ENCODE measurements around the gene ANGPTL2. TPM values are rescaled to one million over a fixed set of nuclear protein-coding genes. Genes with fewer than 3 reads are reported as not detected.
A peak's percentile ranks its signal among the peaks of the same experiment; 100 is the strongest.

ANGPTL2 gene
- total and polyA plus RNA-seq, 4 donors: 0.93 to 3.2 (median 1.9) TPM

GRCh38 chr9:127066060-127066850, 56.2 kb downstream of the ANGPTL2 start:
- Histone ChIP-seq H3K9ac (ENCODE audit: low read depth in 1 of 2, low read length in 2 of 2) (no peak overlapping the region), H3K9me3 (ENCODE audit: control insufficient read depth in 4 of 4, low read length in 3 of 4) (no peaks in the 10 kb centered on the region), H3K4me1 (ENCODE audit: control insufficient read depth in 4 of 4, insufficient read depth in 4 of 4, low read length in 3 of 4) (no peaks in the 10 kb centered on the region), H3K27me3 (ENCODE audit: control insufficient read depth in 4 of 4, insufficient read depth in 4 of 4, low read length in 3 of 4) (no peaks in the 10 kb centered on the region), H3K36me3 (ENCODE audit: control insufficient read depth in 4 of 4, insufficient read depth in 3 of 4, low read depth in 1 of 4, low read length in 3 of 4) (no peaks in the 10 kb centered on the region), H3K4me3 (ENCODE audit: low read depth in 1 of 3, low read length in 3 of 3) (no peak overlapping the region), H3K27ac (ENCODE audit: low read depth in 1 of 2, low read length in 2 of 2) (peak overlapping the region in 1 of 2 donors; percentile 57)
- 94% methylated on average over 9 of the region's 9 CpGs for WGBS
- no peak for DNase-seq (ENCODE audit: low spot score)
- no peak for TF ChIP-seq GABPA (IDR thresholded peaks at IDR 0.05 in 1 of 2, conservative IDR thresholded peaks at IDR 0.05 in 1 of 2)

- no peak overlapping the region for H3K9ac ChIP-seq (ENCODE audit: low read depth in 1 of 2, low read length in 2 of 2)
- no peaks in the 10 kb centered on the region for H3K9me3 ChIP-seq (ENCODE audit: control insufficient read depth in 4 of 4, low read length in 3 of 4)
- no peaks in the 10 kb centered on the region for H3K4me1 ChIP-seq (ENCODE audit: control insufficient read depth in 4 of 4, insufficient read depth in 4 of 4, low read length in 3 of 4)
- no peak for TF ChIP-seq GABPA (IDR thresholded peaks at IDR 0.05 in 1 of 2, conservative IDR thresholded peaks at IDR 0.05 in 1 of 2)
- H3K27ac ChIP-seq (ENCODE audit: low read depth in 1 of 2, low read length in 2 of 2): peak overlapping the region in 1 of 2 donors; percentile 57
- WGBS: 81% methylated on average over 1 of the region's 1 CpG
- H3K4me3 ChIP-seq (ENCODE audit: low read depth in 1 of 3, low read length in 3 of 3): no peak overlapping the region
- H3K36me3 ChIP-seq (ENCODE audit: control insufficient read depth in 4 of 4, insufficient read depth in 3 of 4, low read depth in 1 of 4, low read length in 3 of 4): no peaks in the 10 kb centered on the region
- no peaks in the 10 kb centered on the region for H3K27me3 ChIP-seq (ENCODE audit: control insufficient read depth in 4 of 4, insufficient read depth in 4 of 4, low read length in 3 of 4)
- DNase-seq (ENCODE audit: low spot score): no peak
These were observed 56.8 kb downstream of the ANGPTL2 start for GRCh38 chr9:127065592-127065991.

DNA sequence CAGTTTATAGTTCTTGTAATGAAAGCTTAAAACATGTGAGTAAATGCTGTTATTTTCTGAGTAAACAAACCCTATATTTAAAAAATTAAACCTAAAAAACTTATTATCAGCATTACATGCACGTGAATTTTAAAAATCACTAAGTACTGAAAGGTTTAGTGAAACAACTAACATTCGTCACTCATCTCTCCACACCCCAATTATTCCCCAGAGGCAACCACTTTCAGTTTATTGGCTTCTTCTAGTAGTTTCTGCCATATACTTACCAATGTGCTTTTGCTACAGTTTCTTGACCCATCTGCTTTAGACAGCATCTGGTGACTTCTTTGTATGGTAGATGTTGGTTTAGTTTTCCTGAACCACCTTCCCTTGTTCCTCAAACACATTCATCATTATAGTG, 58.1 kb downstream of the ANGPTL2 start:
- Histone ChIP-seq H3K36me3 (ENCODE audit: control insufficient read depth in 4 of 4, insufficient read depth in 3 of 4, low read depth in 1 of 4, low read length in 3 of 4) (no peaks in the 10 kb centered on the region), H3K9ac (ENCODE audit: low read depth in 1 of 2, low read length in 2 of 2) (no peak overlapping the region), H3K9me3 (ENCODE audit: control insufficient read depth in 4 of 4, low read length in 3 of 4) (no peaks in the 10 kb centered on the region), H3K4me3 (ENCODE audit: low read depth in 1 of 3, low read length in 3 of 3) (no peak overlapping the region), H3K27ac (ENCODE audit: low read depth in 1 of 2, low read length in 2 of 2) (no peak overlapping the region), H3K4me1 (ENCODE audit: control insufficient read depth in 4 of 4, insufficient read depth in 4 of 4, low read length in 3 of 4) (peaks cover 0 to 3% (median 0%) of the 10 kb centered on the region in 4 donors), H3K27me3 (ENCODE audit: control insufficient read depth in 4 of 4, insufficient read depth in 4 of 4, low read length in 3 of 4) (no peaks in the 10 kb centered on the region)
- WGBS: 94% methylated on average over 2 of the region's 2 CpGs
- no peak for DNase-seq (ENCODE audit: low spot score)
- TF ChIP-seq NR2F2 (IDR thresholded peaks at IDR 0.05): no peak
- TF ChIP-seq TAF1 (conservative IDR thresholded peaks at IDR 0.05): no peak
- TF ChIP-seq FOXA1 (IDR thresholded peaks at IDR 0.05): no peak
- no peak for TF ChIP-seq FOXA2 (IDR thresholded peaks at IDR 0.05)

DNA sequence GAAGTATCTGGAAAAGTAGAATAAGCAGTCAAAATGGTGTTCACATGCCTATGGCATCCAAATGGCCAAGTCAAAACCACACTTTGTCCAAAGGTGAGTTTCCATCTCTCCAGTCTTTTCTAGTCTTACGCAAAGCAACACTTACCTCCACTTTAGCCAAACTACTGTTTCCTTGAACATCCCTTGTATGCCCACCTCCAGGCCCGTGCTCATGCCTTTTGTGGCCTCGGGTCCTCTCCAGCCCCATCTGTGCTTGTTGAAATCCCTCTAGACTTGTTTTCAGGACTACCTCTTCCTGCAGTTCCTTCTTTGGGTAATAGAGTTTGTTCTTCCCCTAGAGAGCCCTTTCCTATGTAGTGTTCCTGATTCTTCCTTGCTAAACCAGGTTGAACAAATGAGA, 61.0 kb downstream of the ANGPTL2 start:
- Histone ChIP-seq H3K27ac (ENCODE audit: low read depth in 1 of 2, low read length in 2 of 2) (no peak overlapping the region), H3K9ac (ENCODE audit: low read depth in 1 of 2, low read length in 2 of 2) (no peak overlapping the region), H3K4me3 (ENCODE audit: low read depth in 1 of 3, low read length in 3 of 3) (no peak overlapping the region), H3K27me3 (ENCODE audit: control insufficient read depth in 4 of 4, insufficient read depth in 4 of 4, low read length in 3 of 4) (no peaks in the 10 kb centered on the region), H3K4me1 (ENCODE audit: control insufficient read depth in 4 of 4, insufficient read depth in 4 of 4, low read length in 3 of 4) (peaks cover 0 to 3% (median 0%) of the 10 kb centered on the region in 4 donors), H3K9me3 (ENCODE audit: control insufficient read depth in 4 of 4, low read length in 3 of 4) (no peaks in the 10 kb centered on the region), H3K36me3 (ENCODE audit: control insufficient read depth in 4 of 4, insufficient read depth in 3 of 4, low read depth in 1 of 4, low read length in 3 of 4) (no peaks in the 10 kb centered on the region)
- no peak for TF ChIP-seq HNF4A (conservative IDR thresholded peaks at IDR 0.05)
- TF ChIP-seq RXRA (IDR thresholded peaks at IDR 0.05): no peak
- no peak for TF ChIP-seq RAD21 (IDR thresholded peaks at IDR 0.05)
- no peak for DNase-seq (ENCODE audit: low spot score)
- WGBS: 94% methylated on average over 3 of the region's 3 CpGs
